ENCODE results near the gene COG7. TPM values are rescaled to one million over a fixed set of nuclear protein-coding genes. Genes with fewer than 3 reads are reported as not detected.

The COG7 gene
- total RNA-seq, 1 experiment from 2014 or later = 17.9 TPM

DNA sequence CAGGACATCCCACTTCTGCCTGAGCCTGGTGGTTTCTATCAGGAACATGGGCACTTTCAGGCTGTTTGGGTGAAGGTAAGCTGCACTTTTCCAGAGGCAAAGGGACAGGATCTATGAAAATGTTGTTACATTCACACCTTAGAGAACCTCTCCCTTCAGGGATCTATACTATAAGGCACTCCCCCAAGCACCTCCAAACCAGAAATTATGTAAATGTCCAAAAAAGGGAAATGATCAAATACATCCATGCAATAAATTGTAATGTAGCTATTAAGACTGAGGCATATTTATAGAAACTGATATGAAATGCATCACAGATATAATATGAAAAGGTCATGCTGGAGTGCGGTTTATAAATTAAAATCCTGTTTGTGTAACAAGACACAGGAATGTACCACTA is 23.3 kb upstream of the COG7 start:
- Histone ChIP-seq H4K91ac (ENCODE audit: insufficient read length, low read depth, low read length) (no peak overlapping the region), H4K8ac (replicated peaks; ENCODE audit: insufficient read length, low read depth, low read length) (no peak overlapping the region), H3K4me1 (ENCODE audit: insufficient read depth, low read length) (no peaks in the 10 kb centered on the region), H3K23ac (ENCODE audit: insufficient read length, low read depth, low read length) (no peak overlapping the region), H3K27me3 (ENCODE audit: insufficient read depth, low read length) (no peaks in the 10 kb centered on the region), H2BK15ac (ENCODE audit: low read depth, low read length) (no peak overlapping the region), H2BK120ac (ENCODE audit: low read depth, low read length, poor library complexity, severe bottlenecking) (no peak overlapping the region), H3K9me3 (ENCODE audit: control insufficient read depth, low read depth, low read length) (no peaks in the 10 kb centered on the region), H3K27ac (ENCODE audit: insufficient read length, low read depth, low read length) (no peak overlapping the region), H2BK5ac (ENCODE audit: insufficient read length, low read length) (no peak overlapping the region), H2BK12ac (ENCODE audit: insufficient read length, low read depth, low read length) (no peak overlapping the region), H3T11ph (ENCODE audit: low read length) (no peak overlapping the region), H2AFZ (ENCODE audit: low read length) (no peak overlapping the region), H3K9ac (ENCODE audit: extremely low read depth, insufficient read length, low read length) (no peak overlapping the region), H3K4me2 (ENCODE audit: insufficient read depth, insufficient read length, low read length) (no peak overlapping the region), H3K18ac (ENCODE audit: insufficient read length, low read depth, low read length) (no peak overlapping the region), H3K14ac (ENCODE audit: insufficient read depth, low read length) (no peak overlapping the region), H4K5ac (ENCODE audit: insufficient read length, low read depth, low read length) (no peak overlapping the region), H3K23me2 (ENCODE audit: insufficient read length, low read depth, low read length, poor library complexity, severe bottlenecking) (no peaks in the 10 kb centered on the region), H3K56ac (ENCODE audit: insufficient read length, low read depth, low read length) (no peak overlapping the region), H2BK20ac (ENCODE audit: low read depth, low read length, poor library complexity, severe bottlenecking) (no peak overlapping the region), H3K4ac (ENCODE audit: low read depth, low read length) (no peak overlapping the region), H3K79me2 (ENCODE audit: insufficient read depth, low read length) (no peaks in the 10 kb centered on the region), H3K79me1 (ENCODE audit: insufficient read depth, low read depth, low read length, poor library complexity, severe bottlenecking) (no peaks in the 10 kb centered on the region), H4K20me1 (ENCODE audit: control insufficient read depth, insufficient read depth, insufficient read length) (no peaks in the 10 kb centered on the region), H2AK5ac (ENCODE audit: insufficient read length, low read length) (no peak overlapping the region)
- Mint-ChIP-seq H3K4me1 (no peaks in the 10 kb centered on the region), H3K27ac (no peak overlapping the region), H3K9me3 (no peaks in the 10 kb centered on the region), H3K4me3 (no peak overlapping the region), H3K27me3 (ENCODE audit: low read depth) (no peaks in the 10 kb centered on the region), H3K36me3 (ENCODE audit: insufficient read depth in 1 of 3, low read depth in 3 of 3) (peaks cover 46 to 80% (median 80%) of the 10 kb centered on the region in 3 experiments; a peak in 6 of 7 replicates)
- no CpG with 5 or more reads among the region's 1 CpG for WGBS (ENCODE audit: extremely low coverage, insufficient read length, low lambda C conversion rate)
- DNase-seq = no peak
- TF ChIP-seq, protein P1, sequence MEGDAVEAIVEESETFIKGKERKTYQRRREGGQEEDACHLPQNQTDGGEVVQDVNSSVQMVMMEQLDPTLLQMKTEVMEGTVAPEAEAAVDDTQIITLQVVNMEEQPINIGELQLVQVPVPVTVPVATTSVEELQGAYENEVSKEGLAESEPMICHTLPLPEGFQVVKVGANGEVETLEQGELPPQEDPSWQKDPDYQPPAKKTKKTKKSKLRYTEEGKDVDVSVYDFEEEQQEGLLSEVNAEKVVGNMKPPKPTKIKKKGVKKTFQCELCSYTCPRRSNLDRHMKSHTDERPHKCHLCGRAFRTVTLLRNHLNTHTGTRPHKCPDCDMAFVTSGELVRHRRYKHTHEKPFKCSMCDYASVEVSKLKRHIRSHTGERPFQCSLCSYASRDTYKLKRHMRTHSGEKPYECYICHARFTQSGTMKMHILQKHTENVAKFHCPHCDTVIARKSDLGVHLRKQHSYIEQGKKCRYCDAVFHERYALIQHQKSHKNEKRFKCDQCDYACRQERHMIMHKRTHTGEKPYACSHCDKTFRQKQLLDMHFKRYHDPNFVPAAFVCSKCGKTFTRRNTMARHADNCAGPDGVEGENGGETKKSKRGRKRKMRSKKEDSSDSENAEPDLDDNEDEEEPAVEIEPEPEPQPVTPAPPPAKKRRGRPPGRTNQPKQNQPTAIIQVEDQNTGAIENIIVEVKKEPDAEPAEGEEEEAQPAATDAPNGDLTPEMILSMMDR (conservative IDR thresholded peaks at IDR 0.05) = no peak

Data from H9 (cell line).